OCI-LY7 (cell line): ENCODE measurements around the gene ANTXR1.

Source experiments
- EZH2phosphoT487 ChIP-seq: fragments of 200-600 bp; sonication (generic); IDR thresholded peaks from 2 replicates; pipeline ENCODE4 v1.6.1; 2018; ENCODE audit warnings: low read depth, borderline replicate concordance, mild to moderate bottlenecking, mixed run types, antibody characterized with exemption, low read length, moderate library complexity, mixed read lengths
- TF ChIP-seq, protein P1 (sequence below): fragments of 200-600 bp; sonication (generic); conservative IDR thresholded peaks from 2 replicates; pipeline ENCODE4 v1.5.1; 2014; ENCODE audit warnings: mild to moderate bottlenecking, antibody characterized with exemption, low read length, moderate library complexity, mixed read lengths

DNA sequence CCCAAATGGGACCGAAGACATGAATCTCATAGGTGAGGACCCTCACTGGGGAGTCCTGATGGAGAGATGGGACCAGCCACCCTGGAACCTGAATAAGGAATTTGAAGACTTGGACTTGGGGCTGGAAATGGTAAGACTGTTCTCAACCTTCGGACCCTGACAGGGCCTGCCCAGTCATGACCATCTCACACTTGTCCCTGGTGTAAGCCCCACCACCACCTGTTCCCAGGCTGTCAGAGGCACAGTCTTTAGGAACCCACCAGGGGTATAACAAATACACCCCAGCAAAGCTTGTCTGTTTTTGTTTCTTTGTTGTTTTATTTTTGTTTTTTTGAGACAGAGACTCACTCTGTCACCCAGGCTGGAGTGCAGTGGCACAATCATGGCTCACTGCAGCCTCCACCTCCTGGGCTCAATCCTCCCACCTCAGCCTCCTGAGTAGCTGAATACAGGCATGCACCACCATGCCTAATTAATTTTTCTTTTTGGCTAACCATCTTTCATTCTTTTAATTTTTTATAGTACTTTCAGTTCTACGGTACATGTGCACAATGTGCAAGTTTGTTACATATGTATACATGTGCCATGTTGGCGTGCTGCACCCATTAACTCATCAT lies 267.9 kb downstream of the ANTXR1 start:
- TF ChIP-seq, protein P1, sequence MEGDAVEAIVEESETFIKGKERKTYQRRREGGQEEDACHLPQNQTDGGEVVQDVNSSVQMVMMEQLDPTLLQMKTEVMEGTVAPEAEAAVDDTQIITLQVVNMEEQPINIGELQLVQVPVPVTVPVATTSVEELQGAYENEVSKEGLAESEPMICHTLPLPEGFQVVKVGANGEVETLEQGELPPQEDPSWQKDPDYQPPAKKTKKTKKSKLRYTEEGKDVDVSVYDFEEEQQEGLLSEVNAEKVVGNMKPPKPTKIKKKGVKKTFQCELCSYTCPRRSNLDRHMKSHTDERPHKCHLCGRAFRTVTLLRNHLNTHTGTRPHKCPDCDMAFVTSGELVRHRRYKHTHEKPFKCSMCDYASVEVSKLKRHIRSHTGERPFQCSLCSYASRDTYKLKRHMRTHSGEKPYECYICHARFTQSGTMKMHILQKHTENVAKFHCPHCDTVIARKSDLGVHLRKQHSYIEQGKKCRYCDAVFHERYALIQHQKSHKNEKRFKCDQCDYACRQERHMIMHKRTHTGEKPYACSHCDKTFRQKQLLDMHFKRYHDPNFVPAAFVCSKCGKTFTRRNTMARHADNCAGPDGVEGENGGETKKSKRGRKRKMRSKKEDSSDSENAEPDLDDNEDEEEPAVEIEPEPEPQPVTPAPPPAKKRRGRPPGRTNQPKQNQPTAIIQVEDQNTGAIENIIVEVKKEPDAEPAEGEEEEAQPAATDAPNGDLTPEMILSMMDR: no peak
- TF ChIP-seq EZH2phosphoT487: no peak
